ENCODE data around the gene SH3TC1. TPM values are rescaled to one million over a fixed set of nuclear protein-coding genes. Genes with fewer than 3 reads are reported as not detected.

Gene SH3TC1
- 16.0 and 20.9 TPM in 2 replicates for total RNA-seq

DNA sequence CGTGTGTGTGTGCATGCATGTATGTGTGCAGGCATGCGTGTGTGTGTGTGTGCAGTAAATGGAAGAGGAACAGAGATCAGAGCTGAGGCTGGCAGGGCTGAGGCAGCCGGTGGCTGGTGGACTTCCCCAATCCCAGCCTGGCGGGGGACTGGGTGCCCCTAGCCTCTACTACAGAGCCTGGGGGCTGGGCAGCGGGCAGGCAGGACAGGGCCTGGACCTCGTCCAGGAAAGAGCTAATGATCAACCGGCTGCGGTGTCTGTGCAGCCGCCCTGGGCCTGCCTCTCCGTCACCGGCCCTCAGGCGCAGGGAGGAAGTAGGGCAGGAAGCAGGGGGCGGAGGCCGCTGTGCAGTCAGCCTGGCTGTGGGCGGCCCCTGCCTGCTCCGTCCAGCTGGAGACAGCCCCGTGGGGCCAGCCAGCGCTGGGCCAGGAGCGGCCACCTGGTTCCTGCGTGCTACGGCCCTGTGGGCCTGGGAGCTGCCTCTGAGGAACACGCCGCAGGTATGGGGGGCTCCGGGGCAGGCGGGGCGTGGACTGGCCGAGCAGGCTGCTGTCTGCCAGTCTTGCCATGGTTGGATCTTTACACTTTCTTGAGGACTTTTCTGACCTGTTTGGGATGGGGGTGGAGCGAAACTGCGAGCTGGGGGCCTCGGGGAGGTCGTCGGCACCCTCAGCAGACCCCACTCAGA, at the start of gene SH3TC1:
TSS of gene SH3TC1 (plus strand) at position 385 of the 688 bp plus-strand sequence. CDS start 5,905 bp downstream, outside the sequence.
- H3K27ac Mint-ChIP-seq, result peak within 1 kb of the TSS; percentile 88
- no peaks in the 10 kb centered on the region for H3K36me3 Mint-ChIP-seq (ENCODE audit: low read depth)
- intact Hi-C loops (cut with micrococcal nuclease), result loop anchor here (1.0 kb wide), 1 partner anchor 40 kb away; no protein-coding TSS in a partner anchor
- peaks cover 4% of the 10 kb centered on the region for H3K27me3 Mint-ChIP-seq
- H3K9me3 Mint-ChIP-seq, result no peaks in the 10 kb centered on the region
- peak within 1 kb of the TSS; percentile 95 for H3K4me3 Mint-ChIP-seq
- H3K4me1 Mint-ChIP-seq, result peaks cover 35% of the 10 kb centered on the region
- peak; percentile 92 for DNase-seq

DNA sequence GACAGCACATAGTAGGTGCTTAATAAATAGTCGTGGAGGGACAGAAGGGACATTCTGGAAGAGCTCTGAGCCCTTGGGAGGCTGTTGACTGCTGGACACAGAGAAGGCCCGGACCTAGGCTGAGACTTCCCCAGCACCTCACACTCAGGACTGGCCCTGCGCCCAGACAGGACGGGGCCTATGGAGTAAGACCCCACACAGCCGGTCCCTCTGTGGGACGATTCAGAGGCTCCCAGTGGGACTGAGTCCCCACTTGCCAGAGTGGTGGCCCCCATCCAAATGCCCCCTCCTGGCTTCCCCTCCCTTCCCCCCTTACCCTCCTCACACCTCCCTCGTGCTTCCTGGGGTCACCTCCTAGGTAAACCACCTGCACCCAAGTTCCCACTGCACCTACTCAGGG, 49.4 kb upstream of the SH3TC1 start:
- no peak for DNase-seq
- Mint-ChIP-seq H3K9me3 (no peaks in the 10 kb centered on the region), H3K4me3 (no peak overlapping the region), H3K4me1 (no peaks in the 10 kb centered on the region), H3K27me3 (peaks cover under 1% of the 10 kb centered on the region), H3K27ac (no peak overlapping the region), H3K36me3 (ENCODE audit: low read depth) (no peaks in the 10 kb centered on the region)
- intact Hi-C loops (cut with micrococcal nuclease), result no loop called here

DNA sequence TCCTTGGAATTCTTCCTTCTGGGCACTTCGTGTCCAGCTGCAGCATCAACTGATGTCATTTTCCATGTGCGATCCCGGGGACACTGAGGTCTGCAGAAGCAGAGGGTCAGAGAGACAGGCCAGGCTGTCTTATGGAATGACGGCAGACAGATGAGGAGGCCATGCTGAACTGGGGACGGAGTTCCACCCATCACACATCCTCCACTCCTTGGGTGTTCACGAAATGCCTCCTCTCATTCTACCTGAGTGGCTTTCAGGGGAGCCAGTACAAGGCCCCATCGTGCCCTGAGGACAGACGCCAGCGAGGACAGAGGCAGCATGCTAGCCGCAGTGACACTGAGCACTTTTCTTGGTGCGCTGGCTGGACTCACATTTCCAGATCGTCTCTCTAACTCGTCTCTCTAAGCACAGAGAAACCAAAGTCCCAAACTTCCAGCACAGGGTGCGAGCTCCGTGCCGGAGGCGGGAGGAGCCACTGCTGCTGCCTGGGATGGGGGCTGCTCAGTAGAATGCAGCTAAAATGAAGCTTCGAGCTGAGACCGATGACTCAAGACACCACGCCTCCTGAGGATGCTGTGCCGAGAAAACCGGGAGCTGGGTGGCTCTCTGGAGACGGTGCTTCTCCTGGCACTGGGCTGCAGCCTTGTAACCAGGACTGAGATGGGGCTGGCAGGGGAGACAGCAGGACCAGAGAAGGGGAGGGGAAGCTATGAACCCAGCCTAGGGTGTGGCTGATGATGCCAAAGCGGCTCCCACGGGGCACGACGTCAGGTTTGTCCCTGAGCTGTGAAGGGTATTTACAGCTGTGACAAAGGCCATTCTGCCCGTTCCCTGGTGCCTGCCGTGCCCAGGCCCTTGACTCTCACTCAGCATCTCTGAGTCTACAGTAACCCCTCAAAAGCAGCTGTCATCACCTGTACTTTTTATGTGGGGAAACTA, 48.7 kb upstream of the SH3TC1 start:
- intact Hi-C loops (cut with micrococcal nuclease), result no loop called here
- Mint-ChIP-seq H3K4me1 (no peaks in the 10 kb centered on the region), H3K36me3 (ENCODE audit: low read depth) (no peaks in the 10 kb centered on the region), H3K27me3 (peaks cover 5% of the 10 kb centered on the region), H3K9me3 (no peaks in the 10 kb centered on the region), H3K27ac (no peak overlapping the region), H3K4me3 (no peak overlapping the region)
- no peak for DNase-seq

DNA sequence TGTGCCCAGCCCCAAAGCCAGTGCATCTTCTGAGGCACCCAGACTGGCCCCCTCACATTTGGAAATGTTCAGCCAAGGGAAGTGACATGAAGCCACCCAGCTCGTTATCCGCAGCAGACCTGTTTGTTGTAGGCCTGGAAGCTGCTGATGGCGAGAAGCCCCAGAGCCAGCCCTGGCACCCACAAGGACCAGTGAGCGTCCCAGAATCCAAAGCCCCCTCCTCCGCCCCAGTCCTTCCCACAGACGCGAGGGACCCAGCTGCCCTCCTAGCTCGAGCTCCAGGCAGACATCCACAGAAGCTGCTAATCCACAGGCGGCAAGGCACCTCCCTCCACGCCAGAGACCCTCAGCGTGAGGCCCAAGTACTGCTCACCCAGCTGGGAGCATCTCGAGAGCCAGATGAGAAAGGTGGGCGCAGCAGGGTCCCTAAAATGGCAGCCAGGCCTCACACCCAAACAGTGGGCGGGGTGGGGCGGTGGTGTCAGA, 47.9 kb upstream of the SH3TC1 start:
- H3K27ac Mint-ChIP-seq, result no peak overlapping the region
- H3K4me1 Mint-ChIP-seq, result no peaks in the 10 kb centered on the region
- H3K36me3 Mint-ChIP-seq (ENCODE audit: low read depth), result no peaks in the 10 kb centered on the region
- H3K9me3 Mint-ChIP-seq, result no peaks in the 10 kb centered on the region
- no peak overlapping the region for H3K4me3 Mint-ChIP-seq
- intact Hi-C loops (cut with micrococcal nuclease), result no loop called here
- H3K27me3 Mint-ChIP-seq, result peaks cover 7% of the 10 kb centered on the region
- DNase-seq, result no peak

DNA sequence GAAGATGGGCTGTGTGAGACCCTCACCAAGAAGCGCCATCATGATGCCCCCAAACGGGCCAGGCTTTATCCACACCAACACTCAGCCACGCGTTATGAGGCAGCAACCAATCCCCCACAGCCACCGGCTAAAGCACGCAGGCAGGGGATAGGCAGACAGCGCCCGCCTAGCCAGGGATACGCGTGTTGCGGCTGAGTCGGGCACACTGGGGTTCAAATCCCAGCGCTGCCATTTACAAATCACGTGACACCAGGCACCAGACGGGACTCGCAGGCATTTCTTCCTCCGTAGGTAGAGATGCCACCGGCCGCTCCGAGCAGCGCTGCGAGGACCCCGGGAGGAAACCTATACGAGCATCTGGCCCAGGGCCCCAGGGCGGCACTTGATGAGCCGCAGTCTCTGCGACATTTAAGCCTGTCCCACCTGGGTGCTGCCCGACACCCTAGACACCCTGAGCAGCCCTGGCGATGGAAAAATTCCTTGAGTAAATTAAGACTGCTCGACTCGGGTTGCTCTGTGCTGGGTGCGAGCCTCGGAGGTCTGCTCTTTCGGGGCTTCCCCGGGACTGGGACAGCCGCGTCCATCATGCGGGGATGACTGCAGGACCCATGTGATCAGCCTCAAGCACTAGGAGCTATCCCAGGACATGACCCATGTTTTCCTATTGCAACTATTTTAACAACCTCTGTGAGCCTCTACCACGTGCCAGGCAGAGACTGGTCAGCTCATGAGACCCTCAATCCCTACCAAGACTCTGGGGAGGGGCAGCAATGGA, 46.8 kb upstream of the SH3TC1 start:
- Mint-ChIP-seq H3K4me3 (no peak overlapping the region), H3K36me3 (ENCODE audit: low read depth) (no peaks in the 10 kb centered on the region), H3K4me1 (no peaks in the 10 kb centered on the region), H3K27ac (no peak overlapping the region), H3K27me3 (peaks cover 13% of the 10 kb centered on the region), H3K9me3 (no peaks in the 10 kb centered on the region)
- intact Hi-C loops (cut with micrococcal nuclease), result no loop called here
- no peak for DNase-seq

DNA sequence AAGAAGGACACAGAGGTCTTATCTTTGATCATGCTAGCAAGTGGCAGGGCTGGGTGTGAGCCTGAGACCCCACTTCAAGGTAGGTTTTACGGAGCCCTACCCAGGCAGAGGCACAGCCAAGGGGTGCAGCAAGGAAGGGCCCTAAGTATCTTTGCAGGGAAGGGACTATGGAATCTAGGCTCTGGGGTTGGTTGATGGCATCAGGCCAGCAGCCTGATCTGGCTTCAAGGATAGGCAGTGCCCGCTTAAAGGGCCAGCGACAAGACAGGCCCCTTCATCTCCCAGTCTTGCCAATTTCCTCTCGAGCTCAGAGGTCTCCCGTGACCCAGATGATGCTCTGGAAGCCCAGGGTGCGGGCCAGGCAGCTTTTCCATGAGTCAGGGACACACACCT, 46.2 kb upstream of the SH3TC1 start:
- DNase-seq, result no peak
- Mint-ChIP-seq H3K4me1 (no peaks in the 10 kb centered on the region), H3K36me3 (ENCODE audit: low read depth) (no peaks in the 10 kb centered on the region), H3K27me3 (peaks cover 18% of the 10 kb centered on the region), H3K9me3 (no peaks in the 10 kb centered on the region), H3K4me3 (no peak overlapping the region), H3K27ac (no peak overlapping the region)
- intact Hi-C loops (cut with micrococcal nuclease), result no loop called here

DNA sequence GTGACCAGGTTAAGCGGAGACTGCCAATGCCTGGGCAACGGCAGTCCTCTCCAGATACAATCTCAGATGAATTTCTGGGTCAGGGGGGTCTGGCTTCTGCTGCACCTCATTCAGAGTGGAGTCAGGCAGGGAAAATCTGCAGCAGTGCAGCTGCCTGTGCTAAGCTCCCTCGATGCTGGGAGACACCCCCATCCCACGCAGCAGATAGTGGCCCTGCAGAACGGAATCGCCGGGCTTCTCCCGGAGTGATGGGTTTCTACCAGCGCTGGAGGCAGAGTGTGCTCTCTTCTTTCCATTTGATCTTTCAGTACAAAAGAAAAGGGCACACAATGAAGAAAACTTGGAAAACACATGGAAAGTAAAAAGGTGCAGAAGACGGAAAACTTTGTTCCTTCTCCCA, 45.6 kb upstream of the SH3TC1 start:
- no peak overlapping the region for H3K4me3 Mint-ChIP-seq
- no peaks in the 10 kb centered on the region for H3K9me3 Mint-ChIP-seq
- no peak overlapping the region for H3K27ac Mint-ChIP-seq
- peaks cover 18% of the 10 kb centered on the region for H3K27me3 Mint-ChIP-seq
- H3K4me1 Mint-ChIP-seq, result no peaks in the 10 kb centered on the region
- no peak for DNase-seq
- intact Hi-C loops (cut with micrococcal nuclease), result no loop called here
- no peaks in the 10 kb centered on the region for H3K36me3 Mint-ChIP-seq (ENCODE audit: low read depth)

DNA sequence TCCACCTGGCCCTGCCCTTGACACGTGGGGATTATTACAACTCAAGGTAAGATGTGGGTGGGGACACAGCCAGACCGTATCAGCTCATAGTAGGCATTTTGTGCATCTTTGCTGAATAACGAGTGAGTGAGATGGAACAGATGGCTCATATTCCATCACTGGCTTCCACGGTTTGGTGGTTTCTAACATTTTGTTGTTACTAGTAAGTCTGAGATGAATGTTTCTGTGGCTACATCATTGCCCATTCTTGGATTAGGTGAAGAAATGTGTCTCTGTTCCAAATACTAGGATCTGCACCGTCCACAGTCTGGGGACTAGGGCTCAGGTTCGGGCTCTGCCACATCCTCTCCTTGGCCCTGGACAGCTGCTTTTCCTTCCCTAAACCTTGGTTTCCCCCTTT, 44.0 kb upstream of the SH3TC1 start:
- no peaks in the 10 kb centered on the region for H3K36me3 Mint-ChIP-seq (ENCODE audit: low read depth)
- peaks cover 24% of the 10 kb centered on the region for H3K27me3 Mint-ChIP-seq
- H3K27ac Mint-ChIP-seq, result no peak overlapping the region
- intact Hi-C loops (cut with micrococcal nuclease), result no loop called here
- H3K4me1 Mint-ChIP-seq, result peaks cover 9% of the 10 kb centered on the region
- DNase-seq, result no peak
- H3K4me3 Mint-ChIP-seq, result no peak overlapping the region
- H3K9me3 Mint-ChIP-seq, result no peaks in the 10 kb centered on the region

DNA sequence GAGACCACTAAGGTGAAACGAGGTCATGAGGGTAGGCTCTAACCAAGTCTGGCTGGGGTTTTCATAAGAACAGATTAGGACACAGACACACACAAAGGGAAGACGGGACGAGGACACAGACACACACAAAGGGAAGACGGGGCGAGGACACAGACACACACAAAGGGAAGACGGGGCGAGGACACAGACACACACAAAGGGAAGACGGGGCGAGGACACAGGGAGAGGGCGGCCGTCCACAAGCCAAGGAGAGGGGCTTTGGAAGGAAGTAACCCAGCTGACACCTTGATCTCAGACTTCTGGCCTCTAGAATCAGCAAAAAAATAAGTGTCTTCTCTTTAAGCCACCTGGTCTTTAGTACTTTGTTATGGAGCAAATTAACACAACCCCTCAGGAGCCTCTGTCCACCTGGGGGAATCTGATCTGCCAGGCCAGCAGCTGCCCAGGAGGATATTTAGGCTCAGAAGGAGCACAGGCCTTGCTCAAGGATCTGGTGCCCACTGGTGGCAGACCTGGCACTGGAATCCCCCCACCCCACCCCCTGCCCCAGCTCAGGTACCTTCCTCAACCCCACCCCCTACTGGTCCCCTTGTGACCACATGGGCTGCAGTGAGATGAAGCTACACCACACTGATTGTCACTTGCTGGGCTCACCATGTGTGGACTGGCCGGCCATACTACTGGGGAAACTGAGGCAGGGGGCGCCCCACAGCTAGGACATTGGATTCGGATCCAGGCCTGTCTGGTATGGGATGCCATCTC, 43.2 kb upstream of the SH3TC1 start:
- intact Hi-C loops (cut with micrococcal nuclease), result no loop called here
- DNase-seq, result no peak
- no peak overlapping the region for H3K27ac Mint-ChIP-seq
- H3K4me3 Mint-ChIP-seq, result no peak overlapping the region
- peaks cover 9% of the 10 kb centered on the region for H3K4me1 Mint-ChIP-seq
- H3K27me3 Mint-ChIP-seq, result peaks cover 27% of the 10 kb centered on the region
- H3K36me3 Mint-ChIP-seq (ENCODE audit: low read depth), result no peaks in the 10 kb centered on the region
- H3K9me3 Mint-ChIP-seq, result no peaks in the 10 kb centered on the region

DNA sequence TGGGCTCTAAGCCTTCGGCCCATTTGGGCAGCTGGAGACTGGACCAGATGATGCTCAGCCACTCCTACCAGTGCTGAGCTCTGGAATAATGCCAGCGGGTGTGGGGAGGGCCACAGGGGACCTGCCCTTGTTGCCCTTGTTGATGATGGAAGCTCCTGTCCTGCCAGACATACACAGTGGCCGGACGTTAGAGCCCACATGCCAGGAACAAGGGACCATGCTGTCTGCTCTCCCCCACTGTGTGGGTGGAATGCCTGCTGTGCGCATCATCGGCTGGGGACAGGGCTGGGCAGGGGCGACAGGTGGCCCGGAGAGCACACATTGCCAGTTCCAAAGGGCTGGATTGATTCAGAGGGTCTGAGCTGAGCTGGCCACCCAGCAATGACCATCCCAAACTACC, 42.5 kb upstream of the SH3TC1 start:
- Mint-ChIP-seq H3K27ac (no peak overlapping the region), H3K27me3 (peaks cover 27% of the 10 kb centered on the region), H3K36me3 (ENCODE audit: low read depth) (no peaks in the 10 kb centered on the region), H3K9me3 (no peaks in the 10 kb centered on the region), H3K4me3 (no peak overlapping the region), H3K4me1 (peaks cover 9% of the 10 kb centered on the region)
- intact Hi-C loops (cut with micrococcal nuclease), result no loop called here
- no peak for DNase-seq

DNA sequence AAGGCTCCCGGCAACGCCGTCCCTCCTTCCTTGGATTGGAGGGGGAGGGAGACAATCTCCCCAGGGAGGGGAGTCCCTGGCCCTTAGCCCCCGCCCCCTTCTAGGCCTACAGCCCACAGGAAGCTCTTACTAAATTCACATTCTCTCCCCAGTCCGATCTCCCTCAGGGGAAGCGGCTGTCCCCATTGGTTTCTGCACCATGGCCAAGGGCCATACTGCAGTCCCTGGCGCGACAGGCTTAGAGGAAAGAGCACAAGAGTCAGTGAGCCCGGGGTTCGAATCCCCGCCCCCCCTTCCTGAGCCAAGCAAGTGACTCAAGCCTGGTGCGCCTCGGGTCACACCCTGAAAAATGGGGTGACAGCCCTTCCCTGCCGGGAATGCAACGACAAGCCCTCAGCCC, 41.6 kb upstream of the SH3TC1 start:
- Mint-ChIP-seq H3K9me3 (no peaks in the 10 kb centered on the region), H3K27me3 (peaks cover 27% of the 10 kb centered on the region), H3K4me3 (peak overlapping the region; percentile 43), H3K27ac (no peak overlapping the region), H3K36me3 (ENCODE audit: low read depth) (no peaks in the 10 kb centered on the region), H3K4me1 (peaks cover 9% of the 10 kb centered on the region)
- intact Hi-C loops (cut with micrococcal nuclease), result no loop called here
- no peak for DNase-seq

DNA sequence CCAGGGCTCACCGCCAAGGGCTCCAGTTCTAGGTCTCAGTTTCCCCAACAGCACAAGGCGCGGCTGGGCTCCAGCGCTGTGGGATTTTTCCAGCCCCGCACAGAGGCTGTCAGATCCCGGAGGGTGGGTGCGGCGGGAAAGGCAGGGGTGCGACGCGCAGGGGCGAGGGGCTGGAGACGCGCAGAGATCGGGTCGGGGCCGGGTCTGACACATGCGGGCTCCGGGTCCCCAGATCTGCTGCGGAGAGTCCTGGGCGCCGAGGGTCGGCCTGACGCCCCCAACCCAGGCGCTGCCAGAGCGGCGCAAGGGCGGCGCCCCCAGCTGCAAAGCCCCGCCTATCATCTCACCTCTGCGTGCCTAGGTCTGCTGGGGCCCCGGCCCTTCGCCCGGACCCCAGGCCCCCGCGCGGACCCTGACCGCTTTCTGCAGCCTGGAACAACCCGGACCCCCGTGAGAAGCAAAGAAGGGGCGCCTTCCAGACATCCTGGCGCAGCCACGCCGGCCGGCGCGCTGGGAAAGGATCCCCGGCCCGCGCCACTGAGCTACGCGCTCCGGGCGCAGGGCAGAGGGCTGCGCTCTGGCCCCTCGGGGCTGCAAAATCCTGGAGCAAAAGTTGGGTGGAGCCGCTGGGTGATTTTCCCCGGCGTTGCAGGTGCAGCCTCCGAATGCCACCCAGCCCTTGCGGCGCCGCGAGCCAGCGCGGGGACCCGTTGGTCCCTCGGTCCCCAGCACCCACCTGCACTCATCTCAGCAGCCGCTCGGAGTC, 41.0 kb upstream of the SH3TC1 start:
- H3K27me3 Mint-ChIP-seq, result peaks cover 27% of the 10 kb centered on the region
- no peaks in the 10 kb centered on the region for H3K36me3 Mint-ChIP-seq (ENCODE audit: low read depth)
- H3K4me3 Mint-ChIP-seq, result peak overlapping the region; percentile 56
- intact Hi-C loops (cut with micrococcal nuclease), result loop anchor here (1.0 to 2.0 kb wide), 2 partner anchors 270 to 283 kb away; partner anchors contain the start of genes ACOX3 and TRMT44
- peaks cover 9% of the 10 kb centered on the region for H3K4me1 Mint-ChIP-seq
- no peak overlapping the region for H3K27ac Mint-ChIP-seq
- no peak for DNase-seq
- H3K9me3 Mint-ChIP-seq, result no peaks in the 10 kb centered on the region
